Mesenchymal stem cell (in vitro differentiated cells and primary cell): ENCODE data around the gene MED17.

ENCODE experiments used
- DNase-seq: peaks from one replicate; pipeline ENCODE4 v3.0.0-alpha.2; 2013
- H2AFZ ChIP-seq: one replicate; pipeline ENCODE4 v1.6.1; 2013; ENCODE audit warnings: low read depth, mild to moderate bottlenecking, control low read depth, inconsistent platforms, low read length, moderate library complexity
- H2AK5ac ChIP-seq: 2 replicates; pipeline ENCODE4 v1.6.1; 2013; ENCODE audit warnings: low read length, moderate library complexity, mild to moderate bottlenecking, inconsistent platforms; ENCODE audit not compliant: severe bottlenecking
- H2BK120ac ChIP-seq: one replicate; pipeline ENCODE4 v1.6.1; 2013; ENCODE audit warnings: low read depth, mild to moderate bottlenecking, inconsistent platforms, low read length, moderate library complexity
- H2BK12ac ChIP-seq, 2 experiments: one replicate each; pipeline ENCODE4 v1.6.1; 2013; ENCODE audit warnings: inconsistent platforms in 2 of 2, low read length in 2 of 2, mild to moderate bottlenecking in 2 of 2, moderate library complexity in 2 of 2, control low read depth in 1 of 2
- H2BK15ac ChIP-seq: one replicate; pipeline ENCODE4 v1.6.1; 2013; ENCODE audit warnings: mild to moderate bottlenecking, low read depth, inconsistent platforms; ENCODE audit not compliant: poor library complexity, severe bottlenecking
- H2BK5ac ChIP-seq: 2 replicates; pipeline ENCODE4 v1.6.1; 2013; ENCODE audit warnings: low read depth, mild to moderate bottlenecking, low read length, control low read depth, inconsistent platforms; ENCODE audit not compliant: poor library complexity, severe bottlenecking
- H3K14ac ChIP-seq, 2 experiments: one replicate each; pipeline ENCODE4 v1.6.1; 2013; ENCODE audit warnings: inconsistent platforms in 2 of 2, low read length in 2 of 2, control low read depth in 1 of 2, mild to moderate bottlenecking in 1 of 2, moderate library complexity in 1 of 2
- H3K18ac ChIP-seq, 2 experiments: one replicate each; pipeline ENCODE4 v1.6.1; 2013; ENCODE audit warnings: inconsistent platforms in 2 of 2, low read length in 2 of 2, control low read depth in 1 of 2, low read depth in 1 of 2, mild to moderate bottlenecking in 1 of 2
- H3K23ac ChIP-seq, 2 experiments: one replicate each; pipeline ENCODE4 v1.6.1; 2013; ENCODE audit warnings: inconsistent platforms in 2 of 2, low read length in 2 of 2, mild to moderate bottlenecking in 2 of 2, moderate library complexity in 2 of 2, control low read depth in 1 of 2
- H3K27ac ChIP-seq: 2 replicates; pipeline ENCODE4 v1.5.1; 2013; ENCODE audit warnings: mild to moderate bottlenecking, moderate library complexity, low read length, control low read depth, inconsistent platforms; ENCODE audit not compliant: poor library complexity, severe bottlenecking
- H3K27me3 ChIP-seq, 2 experiments: 2 replicates each; pipeline versions ENCODE4 v1.6.1 to v1.7.0; 2013; ENCODE audit warnings: low read length in 2 of 2, mild to moderate bottlenecking in 2 of 2, moderate library complexity in 2 of 2, control low read depth in 1 of 2, inconsistent platforms in 1 of 2; ENCODE audit not compliant: control insufficient read depth in 1 of 2, insufficient read depth in 1 of 2
- H3K36me3 ChIP-seq, 2 experiments: 2 replicates each; pipeline versions ENCODE4 v1.6.1 to v1.7.0; 2013; ENCODE audit warnings: low read length in 2 of 2, control low read depth in 1 of 2, inconsistent platforms in 1 of 2, low read depth in 1 of 2, mild to moderate bottlenecking in 1 of 2; ENCODE audit not compliant: insufficient read depth in 2 of 2, control insufficient read depth in 1 of 2
- H3K4ac ChIP-seq, 2 experiments: one replicate each; pipeline ENCODE4 v1.6.1; 2013; ENCODE audit warnings: inconsistent platforms in 2 of 2, low read length in 2 of 2, mild to moderate bottlenecking in 2 of 2, moderate library complexity in 2 of 2, control low read depth in 1 of 2, low read depth in 1 of 2
- H3K4me1 ChIP-seq: 2 replicates; pipeline ENCODE4 v1.6.1; 2013; ENCODE audit warnings: low read depth, low read length, control low read depth; ENCODE audit not compliant: control insufficient read depth, insufficient read depth
- H3K4me2 ChIP-seq: 2 replicates; pipeline ENCODE4 v1.6.1; 2013; ENCODE audit warnings: low read length, mild to moderate bottlenecking, inconsistent platforms; ENCODE audit not compliant: poor library complexity, severe bottlenecking
- H3K4me3 ChIP-seq, 2 experiments: 2 replicates each; pipeline versions ENCODE4 v1.5.1 to v1.7.0; 2013; ENCODE audit warnings: low read length in 2 of 2, mild to moderate bottlenecking in 2 of 2, control low read depth in 1 of 2, low read depth in 1 of 2; ENCODE audit not compliant: insufficient read depth in 1 of 2
- H3K79me1 ChIP-seq: replicated peaks from 2 replicates; pipeline ENCODE4 v1.6.1; 2013; ENCODE audit warnings: mild to moderate bottlenecking, control low read depth, low read length, inconsistent platforms; ENCODE audit not compliant: poor library complexity, severe bottlenecking
- H3K9ac ChIP-seq: 2 replicates; pipeline ENCODE4 v1.7.0; 2013; ENCODE audit warnings: mild to moderate bottlenecking, low read length, moderate library complexity
- H3K9me3 ChIP-seq: 2 replicates; pipeline ENCODE4 v1.7.0; 2013; ENCODE audit warnings: mild to moderate bottlenecking, low read length; ENCODE audit not compliant: control insufficient read depth
- H4K8ac ChIP-seq: one replicate; pipeline ENCODE4 v1.6.1; 2013; ENCODE audit warnings: inconsistent platforms, mild to moderate bottlenecking, low read length, moderate library complexity
- H4K91ac ChIP-seq: one replicate; pipeline ENCODE4 v1.6.1; 2013; ENCODE audit warnings: mild to moderate bottlenecking, low read length, inconsistent platforms
- WGBS: methylation state at CpG from one replicate; pipeline ENCODE4 v1.1.7; 2013; ENCODE audit warnings: mixed read lengths; 5-methylcytosine and 5-hydroxymethylcytosine counted together

Gene MED17

DNA sequence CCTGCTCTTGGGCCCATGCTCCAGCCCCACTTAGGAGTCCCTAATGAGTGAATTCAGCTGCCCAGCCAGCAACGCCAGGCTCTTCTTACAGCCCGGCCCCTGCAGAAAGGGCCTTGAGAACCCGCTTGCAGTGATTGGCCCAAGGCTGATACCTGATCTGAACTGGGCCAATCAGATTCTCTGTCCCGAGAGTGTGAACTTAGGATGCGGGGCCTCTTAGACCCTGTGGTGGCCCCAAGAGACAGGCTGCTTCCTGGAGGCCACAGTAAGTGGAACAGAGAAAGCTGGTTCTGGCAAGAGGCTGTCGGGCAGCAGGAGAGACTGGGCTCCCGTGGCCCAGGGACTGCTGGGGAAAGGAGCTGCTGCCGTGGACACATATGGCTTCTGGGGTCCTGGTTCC is 54.9 kb downstream of the MED17 start:
- no peak overlapping the region for H3K4ac ChIP-seq
- no peak overlapping the region for H4K91ac ChIP-seq
- no peak overlapping the region for H2BK12ac ChIP-seq
- H2AFZ ChIP-seq = no peak overlapping the region
- H3K79me1 ChIP-seq = no peaks in the 10 kb centered on the region
- H3K23ac ChIP-seq = no peak overlapping the region
- no peak overlapping the region for H2BK120ac ChIP-seq
- H3K9me3 ChIP-seq = no peaks in the 10 kb centered on the region
- H3K9ac ChIP-seq = no peak overlapping the region
- no peak overlapping the region for H3K14ac ChIP-seq
- no peak for DNase-seq
- H2AK5ac ChIP-seq = no peak overlapping the region
- no peak overlapping the region for H3K4me2 ChIP-seq
- H3K4me3 ChIP-seq = no peak overlapping the region
- H4K8ac ChIP-seq = no peak overlapping the region
- H3K18ac ChIP-seq = no peak overlapping the region
- H3K36me3 ChIP-seq = no peaks in the 10 kb centered on the region
- no peak overlapping the region for H2BK5ac ChIP-seq
- H3K4me1 ChIP-seq = peaks cover 2% of the 10 kb centered on the region
- no peak overlapping the region for H2BK15ac ChIP-seq
- H3K27me3 ChIP-seq = no peaks in the 10 kb centered on the region
- WGBS = 94% methylated on average over 8 of the region's 8 CpGs
- H3K27ac ChIP-seq = no peak overlapping the region

DNA sequence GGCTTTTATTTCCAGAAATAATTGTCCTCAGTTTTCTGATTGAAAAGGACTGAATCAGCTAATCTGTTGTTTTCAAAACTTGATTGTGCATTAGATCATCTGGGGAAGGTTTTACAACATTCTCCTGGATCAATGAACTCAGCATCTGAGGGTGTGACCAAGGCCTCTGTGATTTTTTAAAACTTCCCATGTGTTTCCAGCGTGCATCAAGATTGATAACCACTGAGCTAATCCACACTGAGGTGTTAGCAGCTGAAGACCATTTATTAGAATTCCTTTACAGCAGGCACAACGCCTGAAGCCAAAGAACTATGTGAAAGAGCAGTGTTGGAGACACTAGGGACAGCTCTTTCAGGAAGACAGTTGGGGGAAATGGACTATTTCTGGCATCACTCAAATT is 56.1 kb downstream of the MED17 start:
- no peak overlapping the region for H4K8ac ChIP-seq
- DNase-seq = no peak
- H3K9ac ChIP-seq = no peak overlapping the region
- H3K9me3 ChIP-seq = no peaks in the 10 kb centered on the region
- no peak overlapping the region for H2BK15ac ChIP-seq
- no peak overlapping the region for H2BK12ac ChIP-seq
- H4K91ac ChIP-seq = no peak overlapping the region
- no peaks in the 10 kb centered on the region for H3K36me3 ChIP-seq
- no peak overlapping the region for H2BK5ac ChIP-seq
- peaks cover 2% of the 10 kb centered on the region for H3K4me1 ChIP-seq
- no peak overlapping the region for H2AFZ ChIP-seq
- no peaks in the 10 kb centered on the region for H3K79me1 ChIP-seq
- no peak overlapping the region for H3K18ac ChIP-seq
- 72% methylated on average over 2 of the region's 2 CpGs for WGBS
- no peak overlapping the region for H3K4me3 ChIP-seq
- H3K27ac ChIP-seq = no peak overlapping the region
- H3K23ac ChIP-seq = no peak overlapping the region
- no peak overlapping the region for H3K4ac ChIP-seq
- H3K14ac ChIP-seq = no peak overlapping the region
- H3K4me2 ChIP-seq = no peak overlapping the region
- no peak overlapping the region for H2AK5ac ChIP-seq
- H2BK120ac ChIP-seq = no peak overlapping the region
- no peaks in the 10 kb centered on the region for H3K27me3 ChIP-seq

- H3K36me3 ChIP-seq = no peaks in the 10 kb centered on the region
- no peak overlapping the region for H4K8ac ChIP-seq
- no peaks in the 10 kb centered on the region for H3K79me1 ChIP-seq
- H3K9ac ChIP-seq = no peak overlapping the region
- H2BK120ac ChIP-seq = no peak overlapping the region
- WGBS = 66% methylated on average over 3 of the region's 3 CpGs
- no peaks in the 10 kb centered on the region for H3K27me3 ChIP-seq
- no peak overlapping the region for H2BK5ac ChIP-seq
- no peak overlapping the region for H2AFZ ChIP-seq
- no peak overlapping the region for H3K18ac ChIP-seq
- H2BK12ac ChIP-seq = no peak overlapping the region
- no peaks in the 10 kb centered on the region for H3K9me3 ChIP-seq
- no peak overlapping the region for H2BK15ac ChIP-seq
- H2AK5ac ChIP-seq = no peak overlapping the region
- no peak overlapping the region for H3K23ac ChIP-seq
- H3K4me1 ChIP-seq = peaks cover 2% of the 10 kb centered on the region
- H3K4me3 ChIP-seq = no peak overlapping the region
- no peak overlapping the region for H3K4ac ChIP-seq
- no peak overlapping the region for H3K14ac ChIP-seq
- no peak overlapping the region for H3K4me2 ChIP-seq
- DNase-seq = no peak
- no peak overlapping the region for H4K91ac ChIP-seq
- H3K27ac ChIP-seq = no peak overlapping the region
These were observed 56.9 kb downstream of the MED17 start for GRCh38 chr11:93840981-93841380.

GRCh38 chr11:93841446-93841845 is 57.4 kb downstream of the MED17 start:
- Histone ChIP-seq H3K9me3 (no peaks in the 10 kb centered on the region), H3K4ac (no peak overlapping the region), H3K4me1 (peaks cover 4% of the 10 kb centered on the region), H3K9ac (no peak overlapping the region), H3K18ac (no peak overlapping the region), H2AK5ac (no peak overlapping the region), H3K36me3 (no peaks in the 10 kb centered on the region), H2BK15ac (no peak overlapping the region), H3K79me1 (no peaks in the 10 kb centered on the region), H2BK12ac (no peak overlapping the region), H3K14ac (no peak overlapping the region), H2BK5ac (no peak overlapping the region), H3K4me2 (no peak overlapping the region), H3K27me3 (no peaks in the 10 kb centered on the region), H2BK120ac (no peak overlapping the region), H4K91ac (no peak overlapping the region), H3K4me3 (no peak overlapping the region), H2AFZ (no peak overlapping the region), H4K8ac (no peak overlapping the region), H3K23ac (no peak overlapping the region), H3K27ac (no peak overlapping the region)
- DNase-seq = no peak
- WGBS = 95% methylated on average over 2 of the region's 2 CpGs
